NCI-H69 (cell line): ENCODE data around the gene ACOX2.
"Not testable (repeated sequence)": the region's sequence is repeated elsewhere in the genome, so short reads cannot be mapped to it uniquely, and the experiment has no call there.

Experiments
- DNase-seq: peaks from one replicate; lab custom pipeline; 2025; lab: John Stamatoyannopoulos, UW

ACOX2 gene

GRCh38 chr3:58534592-58535494, 2.1 kb downstream of the ACOX2 start:
- no peak for DNase-seq

- peak; percentile 76 for DNase-seq
These were observed 4.2 kb downstream of the ACOX2 start for GRCh38 chr3:58532794-58533220.

- DNase-seq, result peak; percentile 45
These were observed 5.0 kb downstream of the ACOX2 start for GRCh38 chr3:58531956-58532355.

- no peak for DNase-seq
These were observed 5.4 kb downstream of the ACOX2 start for GRCh38 chr3:58531555-58531954.

- no peak for DNase-seq
These were observed 6.6 kb downstream of the ACOX2 start for GRCh38 chr3:58530354-58530865.

- DNase-seq, result peak; percentile 56
These were observed 7.3 kb downstream of the ACOX2 start for GRCh38 chr3:58529516-58530353.

GRCh38 chr3:58528629-58529028, 8.4 kb downstream of the ACOX2 start:
- peak; percentile 82 for DNase-seq

- not testable (repeated sequence) for DNase-seq
These were observed 9.6 kb downstream of the ACOX2 start for GRCh38 chr3:58527440-58527839.

- DNase-seq, result peak; percentile 86
These were observed 10.5 kb downstream of the ACOX2 start for GRCh38 chr3:58526515-58526957.

- DNase-seq, result peak; percentile 13
These were observed 12.6 kb downstream of the ACOX2 start for GRCh38 chr3:58524326-58524888.

- DNase-seq, result peak; percentile 4
These were observed 14.1 kb downstream of the ACOX2 start for GRCh38 chr3:58522759-58523425.

GRCh38 chr3:58521917-58522631, 14.9 kb downstream of the ACOX2 start:
- peak; percentile 71 for DNase-seq

- DNase-seq, result no peak
These were observed 15.7 kb downstream of the ACOX2 start for GRCh38 chr3:58521336-58521670.

GRCh38 chr3:58520403-58521335, 16.3 kb downstream of the ACOX2 start:
- peak; percentile 93 for DNase-seq

GRCh38 chr3:58519668-58520402, 17.2 kb downstream of the ACOX2 start:
- peak; percentile 47 for DNase-seq

- peak; percentile 90 for DNase-seq
These were observed 18.6 kb downstream of the ACOX2 start for GRCh38 chr3:58518291-58518789.

GRCh38 chr3:58514405-58514804, 22.6 kb downstream of the ACOX2 start:
- peak; percentile 46 for DNase-seq

GRCh38 chr3:58508437-58508836, 28.6 kb downstream of the ACOX2 start:
- no peak for DNase-seq
